Loucy (cell line): ENCODE data around the gene GLYR1.

ENCODE experiments used
- H2AFZ ChIP-seq: fragments of 200-600 bp; sonication (generic); 2 replicates; pipeline ENCODE4 v1.6.0; 2016; ENCODE audit warnings: antibody characterized with exemption, mild to moderate bottlenecking, low read length, moderate library complexity
- H3F3A ChIP-seq: fragments of 200-600 bp; 2 replicates; pipeline ENCODE4 v1.6.0; 2016; ENCODE audit warnings: antibody characterized with exemption, low read depth, mild to moderate bottlenecking
- H3K27me3 ChIP-seq: fragments of 200-600 bp; sonication (generic); 2 replicates; pipeline ENCODE4 v1.6.1; 2014; ENCODE audit warnings: low read length, mild to moderate bottlenecking; ENCODE audit not compliant: insufficient read depth, poor library complexity, severe bottlenecking
- H3K36me3 ChIP-seq: fragments of 200-600 bp; sonication (generic); 2 replicates; pipeline ENCODE4 v1.6.1; 2016; ENCODE audit warnings: low read length; ENCODE audit not compliant: insufficient read depth
- H3K4me1 ChIP-seq: fragments of 200-600 bp; sonication (generic); 2 replicates; pipeline ENCODE4 v1.5.1; 2014; ENCODE audit warnings: low read length, mild to moderate bottlenecking; ENCODE audit not compliant: insufficient read depth, poor library complexity, severe bottlenecking
- H3K4me2 ChIP-seq: fragments of 200-600 bp; sonication (generic); 2 replicates; pipeline ENCODE4 v1.6.0; 2014; ENCODE audit warnings: antibody characterized with exemption, low read length, low read depth, mild to moderate bottlenecking; ENCODE audit not compliant: poor library complexity, severe bottlenecking
- H3K4me3 ChIP-seq: fragments of 200-600 bp; sonication (generic); 2 replicates; pipeline ENCODE4 v1.5.1; 2014; ENCODE audit warnings: low read length, mild to moderate bottlenecking, mixed read lengths; ENCODE audit not compliant: poor library complexity, severe bottlenecking
- H3K79me2 ChIP-seq: fragments of 200-600 bp; sonication (generic); 2 replicates; pipeline ENCODE4 v1.6.1; 2014; ENCODE audit warnings: low read length; ENCODE audit not compliant: insufficient read depth
- H3K9ac ChIP-seq: fragments of 200-600 bp; sonication (generic); 2 replicates; pipeline ENCODE4 v1.6.0; 2014; ENCODE audit warnings: mild to moderate bottlenecking, low read depth, low read length, moderate library complexity; ENCODE audit not compliant: poor library complexity, severe bottlenecking
- H3K9me2 ChIP-seq: fragments of 200-600 bp; sonication (generic); replicated peaks from 2 replicates; pipeline ENCODE4 v1.6.1; 2016; ENCODE audit warnings: low read depth, low read length, mixed read lengths
- H3K9me3 ChIP-seq: fragments of 200-600 bp; sonication (generic); 2 replicates; pipeline ENCODE4 v1.6.1; 2014; ENCODE audit warnings: mild to moderate bottlenecking, antibody characterized with exemption, low read length, low read depth; ENCODE audit not compliant: insufficient read depth
- H4K20me1 ChIP-seq: fragments of 200-600 bp; sonication (generic); 2 replicates; pipeline ENCODE4 v1.6.0; 2014; ENCODE audit warnings: antibody characterized with exemption, low read length, mild to moderate bottlenecking; ENCODE audit not compliant: insufficient read depth, poor library complexity, severe bottlenecking
- CTCF ChIP-seq: fragments of 200-600 bp; sonication (generic); conservative IDR thresholded peaks from 2 replicates; pipeline ENCODE4 v1.5.1; 2014; ENCODE audit warnings: mild to moderate bottlenecking, antibody characterized with exemption, low read length
- EZH2phosphoT487 ChIP-seq: fragments of 200-600 bp; IDR thresholded peaks from 2 replicates; pipeline ENCODE4 v1.6.1; 2018; ENCODE audit warnings: antibody characterized with exemption, mild to moderate bottlenecking, moderate library complexity, borderline replicate concordance

The GLYR1 gene

DNA sequence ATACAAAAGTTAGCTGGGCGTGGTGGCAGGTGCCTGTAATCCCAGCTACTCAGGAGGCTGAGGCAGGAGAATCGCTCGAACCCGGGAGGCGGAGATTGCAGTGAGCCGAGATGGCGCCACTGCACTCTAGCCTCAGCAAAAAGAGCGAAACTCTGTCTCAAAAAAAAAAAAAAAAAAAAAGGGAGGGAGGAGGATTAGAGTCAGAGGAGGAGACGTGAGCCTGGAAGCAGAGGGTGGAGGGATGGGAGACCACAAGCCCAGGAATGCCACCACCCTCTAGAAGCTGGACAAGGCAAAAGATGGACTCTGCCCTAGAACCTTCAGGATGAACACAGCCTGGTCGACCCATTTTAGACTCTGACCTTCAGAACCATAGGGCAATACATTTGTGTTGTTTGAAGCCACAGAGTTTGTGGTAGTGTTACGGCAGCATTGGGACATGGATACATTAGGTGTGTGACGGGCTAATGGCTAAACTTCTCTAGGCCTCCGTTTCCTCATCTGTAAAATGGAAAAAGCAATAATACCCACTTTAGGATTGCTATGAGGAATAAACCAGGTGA lies 54.1 kb downstream of the GLYR1 start:
- TF ChIP-seq EZH2phosphoT487 (no peak), CTCF (no peak)
- H3K79me2 ChIP-seq = no peaks in the 10 kb centered on the region
- no peaks in the 10 kb centered on the region for H3F3A ChIP-seq
- H3K36me3 ChIP-seq = no peaks in the 10 kb centered on the region
- no peak overlapping the region for H3K4me2 ChIP-seq
- H3K4me1 ChIP-seq = no peaks in the 10 kb centered on the region
- no peak overlapping the region for H3K9ac ChIP-seq
- no peak overlapping the region for H3K4me3 ChIP-seq
- no peaks in the 10 kb centered on the region for H3K9me2 ChIP-seq
- H3K9me3 ChIP-seq = no peaks in the 10 kb centered on the region
- H4K20me1 ChIP-seq = no peaks in the 10 kb centered on the region
- no peaks in the 10 kb centered on the region for H3K27me3 ChIP-seq
- no peak overlapping the region for H2AFZ ChIP-seq

GRCh38 chr16:4790871-4791270 lies 56.2 kb downstream of the GLYR1 start:
- Histone ChIP-seq H3K4me2 (no peak overlapping the region), H4K20me1 (no peaks in the 10 kb centered on the region), H2AFZ (no peak overlapping the region), H3K4me3 (no peak overlapping the region), H3K9me2 (no peaks in the 10 kb centered on the region), H3K36me3 (no peaks in the 10 kb centered on the region), H3K27me3 (no peaks in the 10 kb centered on the region), H3K9ac (no peak overlapping the region), H3K79me2 (no peaks in the 10 kb centered on the region), H3F3A (no peaks in the 10 kb centered on the region), H3K4me1 (no peaks in the 10 kb centered on the region), H3K9me3 (no peaks in the 10 kb centered on the region)
- TF ChIP-seq EZH2phosphoT487 = no peak
- no peak for TF ChIP-seq CTCF

- H3K4me3 ChIP-seq = no peak overlapping the region
- no peaks in the 10 kb centered on the region for H3K9me3 ChIP-seq
- H3K4me2 ChIP-seq = no peak overlapping the region
- TF ChIP-seq EZH2phosphoT487 (no peak), CTCF (no peak)
- no peaks in the 10 kb centered on the region for H3K79me2 ChIP-seq
- H3K4me1 ChIP-seq = no peaks in the 10 kb centered on the region
- H3K9ac ChIP-seq = no peak overlapping the region
- no peak overlapping the region for H2AFZ ChIP-seq
- H3K9me2 ChIP-seq = no peaks in the 10 kb centered on the region
- H3K36me3 ChIP-seq = no peaks in the 10 kb centered on the region
- H3K27me3 ChIP-seq = no peaks in the 10 kb centered on the region
- no peaks in the 10 kb centered on the region for H3F3A ChIP-seq
- no peaks in the 10 kb centered on the region for H4K20me1 ChIP-seq
Observed at GRCh38 chr16:4790261-4790660, 56.8 kb downstream of the GLYR1 start.
